Keratinocyte (primary cell): Measurements from ENCODE around the gene RFPL1. TPM values are rescaled to one million over a fixed set of nuclear protein-coding genes. Genes with fewer than 3 reads are reported as not detected.

Experiments
- DNase-seq: peaks from one replicate; pipeline ENCODE4 v3.0.0-alpha.2; 2011; ENCODE audit warnings: low read depth, missing footprints, low spot score
- FAIRE-seq: peaks from 2 replicates; lab custom pipeline; 2011; peaks lifted over from hg19 to GRCh38; lab: Jason Lieb, UNC
- H2AFZ ChIP-seq: 2 replicates; pipeline ENCODE4 v1.6.0; 2012; ENCODE audit warnings: low read length, control low read depth, inconsistent platforms; ENCODE audit not compliant: control insufficient read depth
- H3K27ac ChIP-seq: 2 replicates; pipeline ENCODE4 v1.5.1; 2011; ENCODE audit warnings: low read length; ENCODE audit not compliant: control insufficient read depth, insufficient read depth
- H3K27me3 ChIP-seq: 3 replicates; pipeline ENCODE4 v1.6.0; 2011; ENCODE audit warnings: low read length; ENCODE audit not compliant: control insufficient read depth, insufficient read depth; ENCODE audit errors: extremely low read depth
- H3K36me3 ChIP-seq, 2 experiments: 2 replicates in 1 of 2; 3 replicates in 1 of 2; pipeline ENCODE4 v1.5.1; 2011; ENCODE audit warnings: low read length in 2 of 2, mild to moderate bottlenecking in 1 of 2; ENCODE audit not compliant: control insufficient read depth in 2 of 2, insufficient read depth in 2 of 2; ENCODE audit errors: extremely low read depth in 1 of 2
- H3K4me1 ChIP-seq: 3 replicates; pipeline ENCODE4 v1.5.1; 2011; ENCODE audit warnings: low read length; ENCODE audit not compliant: control insufficient read depth, insufficient read depth; ENCODE audit errors: extremely low read depth
- H3K4me2 ChIP-seq: 3 replicates; pipeline ENCODE4 v1.6.0; 2011; ENCODE audit warnings: low read depth, low read length; ENCODE audit not compliant: control insufficient read depth, insufficient read depth; ENCODE audit errors: extremely low read depth
- H3K4me3 ChIP-seq, 3 experiments: fragments of 200-600 bp in 1 of 3; sonication (generic) in 1 of 3; 2 replicates in 2 of 3; 3 replicates in 1 of 3; pipeline ENCODE4 v1.5.1; 2011 to 2016; ENCODE audit warnings: low read length in 3 of 3, mild to moderate bottlenecking in 3 of 3, control low read depth in 2 of 3, inconsistent platforms in 1 of 3, low read depth in 1 of 3, mixed read lengths in 1 of 3, mixed run types in 1 of 3, moderate library complexity in 1 of 3; ENCODE audit not compliant: control insufficient read depth in 2 of 3, insufficient read depth in 2 of 3; ENCODE audit errors: extremely low read depth in 1 of 3
- H3K79me2 ChIP-seq: 2 replicates; pipeline ENCODE4 v1.6.0; 2012; ENCODE audit warnings: low read length; ENCODE audit not compliant: control insufficient read depth, insufficient read depth
- H3K9ac ChIP-seq: 3 replicates; pipeline ENCODE4 v1.6.0; 2011; ENCODE audit warnings: low read length; ENCODE audit not compliant: control insufficient read depth, insufficient read depth; ENCODE audit errors: extremely low read depth
- H3K9me1 ChIP-seq: 3 replicates; pipeline ENCODE4 v1.6.0; 2011; ENCODE audit warnings: low read length; ENCODE audit not compliant: control insufficient read depth, insufficient read depth; ENCODE audit errors: extremely low read depth
- H3K9me3 ChIP-seq: 2 replicates; pipeline ENCODE4 v1.5.1; 2012; ENCODE audit warnings: low read depth, low read length; ENCODE audit not compliant: control insufficient read depth
- H4K20me1 ChIP-seq: 3 replicates; pipeline ENCODE4 v1.6.0; 2011; ENCODE audit warnings: low read length; ENCODE audit not compliant: control insufficient read depth, insufficient read depth; ENCODE audit errors: extremely low read depth
- EZH2 ChIP-seq: IDR thresholded peaks from one replicate; pipeline ENCODE4 v1.6.1; 2012; ENCODE audit warnings: inconsistent platforms, mild to moderate bottlenecking, low read length, moderate library complexity
- dilution Hi-C: fragments of 300-500 bp; cut with MboI; formaldehyde crosslinking; loops from one replicate; pipeline ENCODE4 v1.7.0; 2020; ENCODE audit warnings: low sequenced_read_pairs; ENCODE audit not compliant: extremely low pct_ligation_motif_present
- polyA plus RNA-seq, 5 experiments: library from polyadenylated mRNA; depleted of rRNA in 3 of 5; stranded (reverse) in 3 of 5; stranded (forward) in 1 of 5; unstranded in 1 of 5; fragments of >200 nt; gene quantifications; 1 replicate in 1 of 5; 2 replicates in 3 of 5; 3 replicates in 1 of 5; pipeline versions ENCODE4 v1.2.1 to v1.2.3, GENCODE V29; 2011 to 2012; ENCODE audit warnings: missing spikeins in 2 of 5, low read depth in 1 of 5, low replicate concordance in 1 of 5
- TF ChIP-seq, protein P1 (sequence below), 3 experiments: IDR thresholded peaks in 1 of 3; conservative IDR thresholded peaks in 1 of 3; optimal IDR thresholded peaks in 1 of 3; 2 replicates in 2 of 3; 3 replicates in 1 of 3; pipeline versions ENCODE3 to v1.5.1; 2011; ENCODE audit warnings: low read length in 3 of 3, mild to moderate bottlenecking in 3 of 3, moderate library complexity in 2 of 3, control low read depth in 1 of 3, inconsistent platforms in 1 of 3; ENCODE audit not compliant: insufficient read depth in 2 of 3; ENCODE audit errors: extremely low read depth in 1 of 3

The RFPL1 gene
- polyA plus RNA-seq, 1 donor (not counting 4 experiments of a cell fraction or from before 2014, with no cell fraction given) = not detected

DNA sequence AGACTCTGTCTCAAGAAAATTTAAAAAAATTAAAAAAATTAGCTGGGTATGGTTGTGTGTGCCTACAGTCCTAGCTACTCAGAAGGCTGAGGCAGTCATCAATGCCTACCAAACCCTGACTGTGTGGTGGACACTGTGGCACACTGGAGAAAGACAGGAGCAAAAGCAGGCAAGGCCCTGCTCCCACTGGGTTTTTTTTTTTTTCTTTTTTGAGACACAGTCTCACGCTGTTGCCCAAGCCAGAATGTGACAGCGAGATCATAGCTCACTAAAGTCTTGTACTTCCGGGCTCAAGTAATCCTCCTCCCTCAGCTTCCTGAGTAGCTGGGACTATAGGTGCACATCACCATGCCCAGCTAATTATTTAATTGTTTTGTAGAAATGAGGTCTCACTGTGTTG, 46.3 kb downstream of the RFPL1 start:
- Histone ChIP-seq H2AFZ (no peak overlapping the region), H3K4me3 (no peak overlapping the region), H3K9me3 (no peaks in the 10 kb centered on the region), H3K9ac (no peak overlapping the region), H3K4me1 (no peaks in the 10 kb centered on the region), H3K27me3 (peaks cover 31% of the 10 kb centered on the region), H4K20me1 (peaks cover 2% of the 10 kb centered on the region), H3K27ac (no peak overlapping the region), H3K4me2 (no peak overlapping the region), H3K9me1 (no peaks in the 10 kb centered on the region), H3K36me3 (no peaks in the 10 kb centered on the region), H3K79me2 (no peaks in the 10 kb centered on the region)
- no peak for FAIRE-seq
- dilution Hi-C loops = no loop called here
- DNase-seq = no peak
- TF ChIP-seq, protein P1, sequence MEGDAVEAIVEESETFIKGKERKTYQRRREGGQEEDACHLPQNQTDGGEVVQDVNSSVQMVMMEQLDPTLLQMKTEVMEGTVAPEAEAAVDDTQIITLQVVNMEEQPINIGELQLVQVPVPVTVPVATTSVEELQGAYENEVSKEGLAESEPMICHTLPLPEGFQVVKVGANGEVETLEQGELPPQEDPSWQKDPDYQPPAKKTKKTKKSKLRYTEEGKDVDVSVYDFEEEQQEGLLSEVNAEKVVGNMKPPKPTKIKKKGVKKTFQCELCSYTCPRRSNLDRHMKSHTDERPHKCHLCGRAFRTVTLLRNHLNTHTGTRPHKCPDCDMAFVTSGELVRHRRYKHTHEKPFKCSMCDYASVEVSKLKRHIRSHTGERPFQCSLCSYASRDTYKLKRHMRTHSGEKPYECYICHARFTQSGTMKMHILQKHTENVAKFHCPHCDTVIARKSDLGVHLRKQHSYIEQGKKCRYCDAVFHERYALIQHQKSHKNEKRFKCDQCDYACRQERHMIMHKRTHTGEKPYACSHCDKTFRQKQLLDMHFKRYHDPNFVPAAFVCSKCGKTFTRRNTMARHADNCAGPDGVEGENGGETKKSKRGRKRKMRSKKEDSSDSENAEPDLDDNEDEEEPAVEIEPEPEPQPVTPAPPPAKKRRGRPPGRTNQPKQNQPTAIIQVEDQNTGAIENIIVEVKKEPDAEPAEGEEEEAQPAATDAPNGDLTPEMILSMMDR (optimal IDR thresholded peaks at IDR 0.05 in 1 of 3, IDR thresholded peaks at IDR 0.05 in 1 of 3, conservative IDR thresholded peaks at IDR 0.05 in 1 of 3; ENCODE audit: extremely low read depth in 1 of 3, insufficient read depth in 2 of 3, low read length in 3 of 3) = no peak
- TF ChIP-seq EZH2 = no peak

DNA sequence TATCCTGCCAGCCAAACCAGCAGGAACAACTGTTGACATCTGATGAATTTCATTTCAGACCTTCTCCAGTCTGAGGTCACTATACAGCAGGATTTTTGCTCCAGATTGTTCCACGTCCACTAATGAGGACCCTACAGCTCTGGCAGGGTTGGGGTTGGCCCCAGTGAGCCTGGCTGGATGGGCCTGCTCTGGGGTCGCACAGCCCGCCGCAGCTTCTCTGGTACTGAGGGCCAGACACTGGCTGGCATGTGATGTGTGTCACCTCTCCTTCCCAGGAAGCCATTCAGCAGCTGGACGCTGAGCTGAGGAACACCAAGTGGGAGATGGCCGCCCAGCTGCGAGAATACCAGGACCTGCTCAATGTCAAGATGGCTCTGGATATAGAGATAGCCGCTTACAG, 47.1 kb downstream of the RFPL1 start:
- Histone ChIP-seq H3K9me1 (no peaks in the 10 kb centered on the region), H3K4me1 (no peaks in the 10 kb centered on the region), H3K36me3 (no peaks in the 10 kb centered on the region), H4K20me1 (no peaks in the 10 kb centered on the region), H3K27ac (no peak overlapping the region), H3K9ac (no peak overlapping the region), H3K27me3 (peaks cover 26% of the 10 kb centered on the region), H3K4me2 (no peak overlapping the region), H3K4me3 (no peak overlapping the region), H2AFZ (no peak overlapping the region), H3K79me2 (no peaks in the 10 kb centered on the region), H3K9me3 (no peaks in the 10 kb centered on the region)
- TF ChIP-seq, protein P1 (optimal IDR thresholded peaks at IDR 0.05 in 1 of 3, IDR thresholded peaks at IDR 0.05 in 1 of 3, conservative IDR thresholded peaks at IDR 0.05 in 1 of 3; ENCODE audit: extremely low read depth in 1 of 3, insufficient read depth in 2 of 3, low read length in 3 of 3) = no peak
- TF ChIP-seq EZH2 = no peak
- DNase-seq (no peak), FAIRE-seq (no peak)
- dilution Hi-C loops = no loop called here
